Measurements from ENCODE around the gene SHROOM1.

GRCh38 chr5:132825834-132826391, 4.5 kb downstream of the SHROOM1 start:
- TF ChIP-seq EP300 (IDR thresholded peaks at IDR 0.05), result no peak
- TF ChIP-seq, protein P1, sequence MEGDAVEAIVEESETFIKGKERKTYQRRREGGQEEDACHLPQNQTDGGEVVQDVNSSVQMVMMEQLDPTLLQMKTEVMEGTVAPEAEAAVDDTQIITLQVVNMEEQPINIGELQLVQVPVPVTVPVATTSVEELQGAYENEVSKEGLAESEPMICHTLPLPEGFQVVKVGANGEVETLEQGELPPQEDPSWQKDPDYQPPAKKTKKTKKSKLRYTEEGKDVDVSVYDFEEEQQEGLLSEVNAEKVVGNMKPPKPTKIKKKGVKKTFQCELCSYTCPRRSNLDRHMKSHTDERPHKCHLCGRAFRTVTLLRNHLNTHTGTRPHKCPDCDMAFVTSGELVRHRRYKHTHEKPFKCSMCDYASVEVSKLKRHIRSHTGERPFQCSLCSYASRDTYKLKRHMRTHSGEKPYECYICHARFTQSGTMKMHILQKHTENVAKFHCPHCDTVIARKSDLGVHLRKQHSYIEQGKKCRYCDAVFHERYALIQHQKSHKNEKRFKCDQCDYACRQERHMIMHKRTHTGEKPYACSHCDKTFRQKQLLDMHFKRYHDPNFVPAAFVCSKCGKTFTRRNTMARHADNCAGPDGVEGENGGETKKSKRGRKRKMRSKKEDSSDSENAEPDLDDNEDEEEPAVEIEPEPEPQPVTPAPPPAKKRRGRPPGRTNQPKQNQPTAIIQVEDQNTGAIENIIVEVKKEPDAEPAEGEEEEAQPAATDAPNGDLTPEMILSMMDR (IDR thresholded peaks at IDR 0.05), result no peak
- TF ChIP-seq POLR2A (IDR thresholded peaks at IDR 0.05; ENCODE audit: low read depth), result no peak
- TF ChIP-seq POLR2AphosphoS5 (IDR thresholded peaks at IDR 0.05), result no peak

Measured in esophagus muscularis mucosa (tissue), 4 donors.